H1 (cell line): Measurements from ENCODE around the gene C14orf132.

Experiments used
- BACH1 ChIP-seq: IDR thresholded peaks from 2 replicates; pipeline ENCODE4 v1.6.1; 2012; ENCODE audit warnings: low read length, improper control_type of control experiment
- CHD1 ChIP-seq: IDR thresholded peaks from 2 replicates; pipeline ENCODE4 v1.6.1; 2012; ENCODE audit warnings: low read depth, low read length, improper control_type of control experiment
- EZH2 ChIP-seq: fragments of 200-600 bp; sonication (generic); IDR thresholded peaks from 2 replicates; pipeline ENCODE4 v1.7.1; 2012; ENCODE audit warnings: low read depth, mild to moderate bottlenecking, moderate library complexity, low read length, inconsistent platforms; ENCODE audit not compliant: severe bottlenecking
- GABPA ChIP-seq: IDR thresholded peaks from 2 replicates; pipeline ENCODE4 v1.6.1; 2011; ENCODE audit warnings: mild to moderate bottlenecking, low read length, moderate library complexity, borderline replicate concordance; ENCODE audit not compliant: insufficient read depth
- HDAC2 ChIP-seq, 2 experiments: fragments of 300-600 bp in 1 of 2; sonication (generic) in 1 of 2; IDR thresholded peaks; 2 replicates each; pipeline ENCODE4 v1.6.1; 2011 to 2012; ENCODE audit warnings: low read depth in 2 of 2, low read length in 2 of 2, mild to moderate bottlenecking in 2 of 2, moderate library complexity in 2 of 2, borderline replicate concordance in 1 of 2, inconsistent platforms in 1 of 2
- PHF8 ChIP-seq: fragments of 200-600 bp; sonication (generic); conservative IDR thresholded peaks from 2 replicates; pipeline ENCODE4 v1.7.1; 2012; ENCODE audit warnings: low read depth, mild to moderate bottlenecking, inconsistent platforms, low read length, moderate library complexity
- POLR2A ChIP-seq, 2 experiments: IDR thresholded peaks; 1 replicate in 1 of 2; 2 replicates in 1 of 2; pipeline ENCODE4 v1.6.1; 2011; ENCODE audit warnings: low read depth in 2 of 2, low read length in 2 of 2, mild to moderate bottlenecking in 2 of 2; ENCODE audit errors: control extremely low read depth in 1 of 2
- POLR2AphosphoS5 ChIP-seq: IDR thresholded peaks from 2 replicates; pipeline ENCODE4 v1.6.1; 2011; ENCODE audit warnings: low read depth, low read length
- RBBP5 ChIP-seq: IDR thresholded peaks from 2 replicates; pipeline ENCODE4 v1.7.1; 2012; ENCODE audit warnings: low read depth, mild to moderate bottlenecking, inconsistent platforms, low read length, moderate library complexity, borderline replicate concordance
- SRF ChIP-seq: IDR thresholded peaks from 2 replicates; pipeline ENCODE4 v1.6.1; 2011; ENCODE audit warnings: mild to moderate bottlenecking, low read depth, low read length, moderate library complexity
- YY1 ChIP-seq: IDR thresholded peaks from 2 replicates; pipeline ENCODE4 v1.6.1; 2011; ENCODE audit warnings: low read depth, mild to moderate bottlenecking, low read length
- TF ChIP-seq, protein P1 (sequence below), 3 experiments: IDR thresholded peaks; 1 replicate in 2 of 3; 2 replicates in 1 of 3; pipeline versions ENCODE4 v1.5.1 to v1.6.1; 2011; ENCODE audit warnings: low read length in 3 of 3, mild to moderate bottlenecking in 3 of 3, inconsistent platforms in 2 of 3, low read depth in 1 of 3, moderate library complexity in 1 of 3; ENCODE audit not compliant: insufficient read depth in 1 of 3; ENCODE audit errors: control extremely low read depth in 1 of 3
- TF ChIP-seq, protein P2 (sequence below): IDR thresholded peaks from 2 replicates; pipeline ENCODE4 v1.6.1; 2011; ENCODE audit warnings: low read depth, mild to moderate bottlenecking, low read length; ENCODE audit not compliant: insufficient read depth

- TF ChIP-seq, protein P1, sequence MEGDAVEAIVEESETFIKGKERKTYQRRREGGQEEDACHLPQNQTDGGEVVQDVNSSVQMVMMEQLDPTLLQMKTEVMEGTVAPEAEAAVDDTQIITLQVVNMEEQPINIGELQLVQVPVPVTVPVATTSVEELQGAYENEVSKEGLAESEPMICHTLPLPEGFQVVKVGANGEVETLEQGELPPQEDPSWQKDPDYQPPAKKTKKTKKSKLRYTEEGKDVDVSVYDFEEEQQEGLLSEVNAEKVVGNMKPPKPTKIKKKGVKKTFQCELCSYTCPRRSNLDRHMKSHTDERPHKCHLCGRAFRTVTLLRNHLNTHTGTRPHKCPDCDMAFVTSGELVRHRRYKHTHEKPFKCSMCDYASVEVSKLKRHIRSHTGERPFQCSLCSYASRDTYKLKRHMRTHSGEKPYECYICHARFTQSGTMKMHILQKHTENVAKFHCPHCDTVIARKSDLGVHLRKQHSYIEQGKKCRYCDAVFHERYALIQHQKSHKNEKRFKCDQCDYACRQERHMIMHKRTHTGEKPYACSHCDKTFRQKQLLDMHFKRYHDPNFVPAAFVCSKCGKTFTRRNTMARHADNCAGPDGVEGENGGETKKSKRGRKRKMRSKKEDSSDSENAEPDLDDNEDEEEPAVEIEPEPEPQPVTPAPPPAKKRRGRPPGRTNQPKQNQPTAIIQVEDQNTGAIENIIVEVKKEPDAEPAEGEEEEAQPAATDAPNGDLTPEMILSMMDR (IDR thresholded peaks at IDR 0.05; ENCODE audit: control extremely low read depth in 1 of 3, insufficient read depth in 1 of 3, low read depth in 1 of 3, low read length in 3 of 3): no peak
- TF ChIP-seq PHF8 (no peak), POLR2A (IDR thresholded peaks at IDR 0.05; ENCODE audit: control extremely low read depth in 1 of 2, low read depth in 2 of 2, low read length in 2 of 2) (no peak), SRF (no peak), BACH1 (no peak), EZH2 (no peak), YY1 (no peak), RBBP5 (no peak), POLR2AphosphoS5 (no peak), HDAC2 (IDR thresholded peaks at IDR 0.05; ENCODE audit: borderline replicate concordance in 1 of 2, low read depth in 2 of 2, low read length in 2 of 2) (no peak), CHD1 (no peak), GABPA (no peak)
- TF ChIP-seq, protein P2, sequence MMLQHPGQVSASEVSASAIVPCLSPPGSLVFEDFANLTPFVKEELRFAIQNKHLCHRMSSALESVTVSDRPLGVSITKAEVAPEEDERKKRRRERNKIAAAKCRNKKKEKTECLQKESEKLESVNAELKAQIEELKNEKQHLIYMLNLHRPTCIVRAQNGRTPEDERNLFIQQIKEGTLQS: no peak
Measured at GRCh38 chr14:96051231-96051630, 12.1 kb downstream of the C14orf132 start.
